Right lobe of liver (tissue), 4 donors: ENCODE measurements around the gene MAP4K4.

Source experiments
- CTCF ChIP-seq, 4 donors: fragments of 200-600 bp in 3 of 4; fragments of 450-650 bp in 1 of 4; IDR thresholded peaks; one replicate each; pipeline versions ENCODE4 v1.5.1 to v1.8.0; 2016 to 2022; ENCODE audit warnings: antibody characterized with exemption in 4 of 4, mild to moderate bottlenecking in 2 of 4
- POLR2A ChIP-seq: fragments of 450-650 bp; IDR thresholded peaks from one replicate; pipeline ENCODE4 v1.6.1; 2017; ENCODE audit warnings: antibody characterized with exemption, mild to moderate bottlenecking
- donor health status: DM: no; HTN: no; CAD: no.
- donor health status: DM: no; HTN: no; CAD: no.
- donor health status: DM: no; HTN: yes; CAD: no.

DNA sequence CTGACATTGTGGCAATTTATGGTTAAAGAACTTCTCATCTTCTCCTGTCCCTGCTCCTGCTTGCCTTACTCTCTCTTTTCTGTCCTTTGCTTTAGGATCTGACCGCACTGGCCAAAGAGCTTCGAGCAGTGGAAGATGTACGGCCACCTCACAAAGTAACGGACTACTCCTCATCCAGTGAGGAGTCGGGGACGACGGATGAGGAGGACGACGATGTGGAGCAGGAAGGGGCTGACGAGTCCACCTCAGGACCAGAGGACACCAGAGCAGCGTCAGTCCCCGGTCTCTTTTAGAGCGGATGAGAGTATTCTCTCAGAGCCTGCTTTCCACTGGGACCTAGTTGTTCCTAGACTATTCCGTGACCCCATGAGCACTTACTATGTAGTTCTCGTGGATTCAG, 172.0 kb downstream of the MAP4K4 start:
- TF ChIP-seq CTCF (IDR thresholded peaks at IDR 0.05) (no peak), POLR2A (no peak)
